OCI-LY7 (cell line): ENCODE results near the gene PFKFB1. TPM values are rescaled to one million over a fixed set of nuclear protein-coding genes. Genes with fewer than 3 reads are reported as not detected.
"Not testable (repeated sequence)": the region's sequence is repeated elsewhere in the genome, so short reads cannot be mapped to it uniquely, and the experiment has no call there.

Experiments
- BruUV-seq: library from RNA; stranded (reverse); fragments of 400-500 nt; replicated peaks from 2 replicates; lab custom pipeline; 2021; lab: Mats Ljungman, UMichigan
- CTCF ChIA-PET: fragments of 300-600 bp; sonication (Branson Sonifier 250); formaldehyde crosslinking; loops from one replicate; lab custom pipeline; 2022; ENCODE audit warnings: antibody characterized with exemption; ENCODE audit not compliant: unreplicated experiment; lab: Charles Lee
- POLR2A ChIA-PET: fragments of 300-600 bp; sonication (Branson Sonifier 250); formaldehyde crosslinking; loops from one replicate; lab custom pipeline; 2022; ENCODE audit warnings: antibody characterized with exemption; lab: Charles Lee
- DNase-seq: peaks from one replicate; pipeline ENCODE4 v3.0.0-alpha.2; 2015; ENCODE audit warnings: low spot score
- H2AFZ ChIP-seq: fragments of 200-600 bp; sonication (generic), shearing (Covaris generic); 2 replicates; pipeline ENCODE4 v1.6.1; 2014; ENCODE audit warnings: mild to moderate bottlenecking, antibody characterized with exemption, low read length, moderate library complexity
- H3K27ac ChIP-seq: fragments of 200-600 bp; sonication (generic); 2 replicates; pipeline ENCODE4 v1.5.1; 2014; ENCODE audit warnings: mixed run types, low read depth, mild to moderate bottlenecking, moderate library complexity, low read length, inconsistent platforms; ENCODE audit not compliant: poor library complexity, severe bottlenecking
- H3K36me3 ChIP-seq: fragments of 200-600 bp; sonication (generic); 2 replicates; pipeline ENCODE4 v1.6.1; 2014; ENCODE audit warnings: mild to moderate bottlenecking, antibody characterized with exemption, low read length, moderate library complexity, mixed read lengths; ENCODE audit not compliant: insufficient read depth
- H3K4me1 ChIP-seq: fragments of 200-600 bp; sonication (generic); 2 replicates; pipeline ENCODE4 v1.5.1; 2014; ENCODE audit warnings: mild to moderate bottlenecking, low read length; ENCODE audit not compliant: insufficient read depth, poor library complexity, severe bottlenecking
- H3K4me2 ChIP-seq: fragments of 200-600 bp; sonication (generic); 2 replicates; pipeline ENCODE4 v1.6.1; 2014; ENCODE audit warnings: mild to moderate bottlenecking, low read length
- H3K4me3 ChIP-seq: fragments of 200-600 bp; sonication (generic); 2 replicates; pipeline ENCODE4 v1.5.1; 2014; ENCODE audit warnings: mild to moderate bottlenecking, low read depth, low read length; ENCODE audit not compliant: poor library complexity, severe bottlenecking
- H3K79me2 ChIP-seq: fragments of 200-600 bp; sonication (generic); 2 replicates; pipeline ENCODE4 v1.6.1; 2016; ENCODE audit warnings: low read depth, mild to moderate bottlenecking, low read length, moderate library complexity, mixed read lengths; ENCODE audit not compliant: insufficient read depth
- H3K9me2 ChIP-seq: fragments of 200-600 bp; sonication (generic); 2 replicates; pipeline ENCODE4 v1.6.1; 2016; ENCODE audit warnings: mild to moderate bottlenecking, low read length, mixed read lengths; ENCODE audit not compliant: insufficient read depth
- H3K9me3 ChIP-seq: fragments of 200-600 bp; sonication (generic); 2 replicates; pipeline ENCODE4 v1.6.1; 2014; ENCODE audit warnings: mild to moderate bottlenecking, mixed run types, low read length, mixed read lengths
- H4K20me1 ChIP-seq: fragments of 200-600 bp; sonication (generic); 2 replicates; pipeline ENCODE4 v1.6.1; 2014; ENCODE audit warnings: mild to moderate bottlenecking, antibody characterized with exemption, low read length, moderate library complexity, mixed read lengths; ENCODE audit not compliant: insufficient read depth
- CTCF ChIP-seq: fragments of 200-600 bp; sonication (generic); conservative IDR thresholded peaks from 2 replicates; pipeline ENCODE4 v1.5.1; 2014; ENCODE audit warnings: mild to moderate bottlenecking, antibody characterized with exemption, low read length, moderate library complexity, mixed read lengths
- EZH2phosphoT487 ChIP-seq: fragments of 200-600 bp; sonication (generic); IDR thresholded peaks from 2 replicates; pipeline ENCODE4 v1.6.1; 2018; ENCODE audit warnings: low read depth, borderline replicate concordance, mild to moderate bottlenecking, mixed run types, antibody characterized with exemption, low read length, moderate library complexity, mixed read lengths
- intact Hi-C: fragments of 100-400 bp; cut with micrococcal nuclease; formaldehyde crosslinking; loops from one replicate; pipeline ENCODE4 v1.10.0; 2022; ENCODE audit not compliant: unreplicated experiment
- total RNA-seq, 2 experiments: library from RNA; depleted of rRNA in 1 of 2; stranded (reverse); fragments of >200 nt in 1 of 2; shearing (Covaris generic) in 1 of 2; gene quantifications; 2 replicates each; pipeline ENCODE4 v1.2.3, GENCODE V29; 2014 to 2022

Gene PFKFB1
- total RNA-seq, 2 experiments from 2014 or later, result 0.72 to 0.76 TPM

GRCh38 chrX:54983306-54983705, 10.7 kb downstream of the PFKFB1 start:
- intact Hi-C loops, H3K9me2 ChIP-seq, H2AFZ ChIP-seq, H3K79me2 ChIP-seq, H3K9me3 ChIP-seq, DNase-seq, BruUV-seq, H4K20me1 ChIP-seq, H3K27ac ChIP-seq, CTCF ChIA-PET, H3K36me3 ChIP-seq, H3K4me3 ChIP-seq, H3K4me2 ChIP-seq, H3K4me1 ChIP-seq, POLR2A ChIA-PET: not testable (repeated sequence)

GRCh38 chrX:54980334-54980733, 13.7 kb downstream of the PFKFB1 start:
- H3K27ac ChIP-seq, result no peak overlapping the region
- no peak overlapping the region for H3K4me3 ChIP-seq
- no peak overlapping the region for H3K4me2 ChIP-seq
- H3K36me3 ChIP-seq, result no peaks in the 10 kb centered on the region
- intact Hi-C loops, result no loop called here
- no peaks in the 10 kb centered on the region for H3K4me1 ChIP-seq
- no peaks in the 10 kb centered on the region for H3K79me2 ChIP-seq
- H3K9me3 ChIP-seq, result no peaks in the 10 kb centered on the region
- H2AFZ ChIP-seq, result no peak overlapping the region
- H3K9me2 ChIP-seq, result no peaks in the 10 kb centered on the region
- DNase-seq, result no peak
- TF ChIP-seq CTCF (no peak), EZH2phosphoT487 (no peak)
- ChIA-PET CTCF (no interaction called here), POLR2A (interaction anchor here (0.7 kb wide), 1 partner anchor 742 kb away, joined by 3 read pairs; no protein-coding TSS in a partner anchor)
- no peaks in the 10 kb centered on the region for H4K20me1 ChIP-seq
- BruUV-seq, result no TSS peak

- no peak for TF ChIP-seq EZH2phosphoT487
- no peak for TF ChIP-seq CTCF
- Histone ChIP-seq H3K79me2 (no peaks in the 10 kb centered on the region), H3K36me3 (no peaks in the 10 kb centered on the region), H4K20me1 (no peaks in the 10 kb centered on the region), H3K9me2 (no peaks in the 10 kb centered on the region), H2AFZ (no peak overlapping the region), H3K9me3 (no peaks in the 10 kb centered on the region), H3K27ac (no peak overlapping the region), H3K4me3 (no peak overlapping the region), H3K4me1 (no peaks in the 10 kb centered on the region), H3K4me2 (no peak overlapping the region)
- intact Hi-C loops, result no loop called here
- BruUV-seq, result no TSS peak
- CTCF ChIA-PET, result no interaction called here
- DNase-seq, result no peak
- POLR2A ChIA-PET, result no interaction called here
Observed at GRCh38 chrX:54979432-54979831, 14.6 kb downstream of the PFKFB1 start.
